Fibroblast of the conjunctiva (primary cell): ENCODE measurements around the gene CGA.

Experiments used
- DNase-seq: peaks from one replicate; pipeline ENCODE4 v3.0.0-alpha.2; 2010; ENCODE audit warnings: low read depth

The CGA gene

GRCh38 chr6:87088076-87088475, 6.8 kb downstream of the CGA start:
- DNase-seq: no peak

- DNase-seq: no peak
These were observed 12.7 kb downstream of the CGA start for GRCh38 chr6:87082160-87082721.

GRCh38 chr6:87078983-87079616, 15.8 kb downstream of the CGA start:
- DNase-seq: peak; percentile 50

GRCh38 chr6:87075168-87075567, 19.7 kb downstream of the CGA start:
- no peak for DNase-seq

GRCh38 chr6:87074101-87074621, 20.7 kb downstream of the CGA start:
- DNase-seq: no peak

- DNase-seq: no peak
These were observed 23.2 kb downstream of the CGA start for GRCh38 chr6:87071683-87072082.

GRCh38 chr6:87070741-87071140, 24.2 kb downstream of the CGA start:
- DNase-seq: no peak

GRCh38 chr6:87068795-87069194, 26.1 kb downstream of the CGA start:
- DNase-seq: no peak

GRCh38 chr6:87066449-87067333, 28.2 kb downstream of the CGA start:
- peak; percentile 51 for DNase-seq

GRCh38 chr6:87065117-87065516, 29.8 kb downstream of the CGA start:
- no peak for DNase-seq

- DNase-seq: no peak
These were observed 35.0 kb downstream of the CGA start for GRCh38 chr6:87059943-87060342.

GRCh38 chr6:87054143-87054833, 40.6 kb downstream of the CGA start:
- DNase-seq: no peak

- no peak for DNase-seq
These were observed 41.6 kb downstream of the CGA start for GRCh38 chr6:87053312-87053711.

GRCh38 chr6:87049779-87050178, 45.1 kb downstream of the CGA start:
- no peak for DNase-seq

- DNase-seq: no peak
These were observed 49.3 kb downstream of the CGA start for GRCh38 chr6:87045521-87046075.

- no peak for DNase-seq
These were observed 54.2 kb downstream of the CGA start for GRCh38 chr6:87040729-87041128.
